Ovary (tissue), 9 donors: ENCODE measurements around the gene ANKRD53. TPM values are rescaled to one million over a fixed set of nuclear protein-coding genes. Genes with fewer than 3 reads are reported as not detected.

Experiments used
- DNase-seq, 5 donors: peaks; one replicate each; pipeline ENCODE4 v3.0.0-alpha.2; 2019 to 2020
- H3K27ac ChIP-seq, 2 donors: fragments of 200-600 bp; one replicate each; pipeline versions ENCODE4 v1.5.1 to v1.8.0; 2019 to 2022
- H3K27me3 ChIP-seq: fragments of 200-600 bp; one replicate; pipeline ENCODE4 v1.8.0; 2022
- H3K36me3 ChIP-seq: fragments of 200-600 bp; sonication (generic); one replicate; pipeline ENCODE4 v1.5.1; 2019
- H3K4me1 ChIP-seq: one replicate; pipeline ENCODE4 v1.8.1; 2013; ENCODE audit warnings: mild to moderate bottlenecking, moderate library complexity; ENCODE audit not compliant: insufficient read depth
- H3K4me3 ChIP-seq: fragments of 200-600 bp; sonication (generic); one replicate; pipeline ENCODE4 v1.5.1; 2017
- H3K9me3 ChIP-seq, 2 donors: fragments of 200-600 bp in 1 of 2; sonication (generic) in 1 of 2; one replicate each; pipeline versions ENCODE4 v1.5.1 to v1.8.1; 2013 to 2019; ENCODE audit warnings: mild to moderate bottlenecking in 1 of 2, moderate library complexity in 1 of 2
- EP300 ChIP-seq: sonication (generic); formaldehyde crosslinking; IDR thresholded peaks from one replicate; pipeline ENCODE4 v1.6.1; 2017; ENCODE audit warnings: antibody characterized with exemption
- POLR2A ChIP-seq: fragments of 450-650 bp; IDR thresholded peaks from one replicate; pipeline ENCODE4 v1.6.1; 2017; ENCODE audit warnings: antibody characterized with exemption, mild to moderate bottlenecking, moderate library complexity
- WGBS, 3 donors: extraction: QIAGEN DNeasy Blood & Tissue Kit in 1 of 3; methylation state at CpG; one replicate each; pipeline versions ENCODE4 v1.1.5 to v1.1.7; 2013 to 2017; 5-methylcytosine and 5-hydroxymethylcytosine counted together
- intact Hi-C, 4 donors: fragments of 100-400 bp; cut with DNase I; formaldehyde crosslinking; loops; one replicate each; pipeline versions ENCODE4 v1.11.0 to v1.15.1; 2022 to 2023
- polyA plus RNA-seq, 2 donors: library from polyadenylated mRNA; stranded (reverse); fragments of 200-250 nt in 1 of 2; fragments of 350-450 nt in 1 of 2; fragmentation: Illumina TruSeq in 1 of 2; extraction: RNeasy Lipid Tissue Mini Kit (QIAGEN cat#74804) in 1 of 2; gene quantifications; one replicate each; pipeline ENCODE4 v1.2.3, GENCODE V29; 2013 to 2014
- total RNA-seq, 7 donors: library from RNA; depleted of rRNA in 2 of 7; stranded (reverse); fragments of >200 nt in 2 of 7; fragmentation: NEBNext Ultra II Directional in 3 of 7; extraction: Animal tissue kit (Norgen Biotek cat#: 25700) in 3 of 7; gene quantifications; one replicate each; pipeline versions ENCODE4 v1.1.0 to v1.2.4, GENCODE V29; 2016 to 2023
- TF ChIP-seq, protein P1 (sequence below), 3 donors: fragments of 450-650 bp in 2 of 3; fragments of 200-600 bp in 1 of 3; IDR thresholded peaks; one replicate each; pipeline versions ENCODE4 v1.5.1 to v1.8.0; 2016 to 2022; ENCODE audit warnings: antibody characterized with exemption in 3 of 3, mild to moderate bottlenecking in 1 of 3
- donor health status: DM: no; HTN: no; CAD: no; lungs with moderate emphysema.
- donor health status: DM: no; HTN: no; CAD: no.
- donor health status: Bipolar disorder and iron deficiency.
- donor health status: DM: yes; HTN: yes; CAD: no.
- donor health status: DM: no; HTN: no; CAD: no.
- donor health status: DM: yes; HTN: yes; CAD: no.

Gene ANKRD53
- total and polyA plus RNA-seq, 9 donors = 2.0 to 8.3 (median 3.9) TPM

DNA sequence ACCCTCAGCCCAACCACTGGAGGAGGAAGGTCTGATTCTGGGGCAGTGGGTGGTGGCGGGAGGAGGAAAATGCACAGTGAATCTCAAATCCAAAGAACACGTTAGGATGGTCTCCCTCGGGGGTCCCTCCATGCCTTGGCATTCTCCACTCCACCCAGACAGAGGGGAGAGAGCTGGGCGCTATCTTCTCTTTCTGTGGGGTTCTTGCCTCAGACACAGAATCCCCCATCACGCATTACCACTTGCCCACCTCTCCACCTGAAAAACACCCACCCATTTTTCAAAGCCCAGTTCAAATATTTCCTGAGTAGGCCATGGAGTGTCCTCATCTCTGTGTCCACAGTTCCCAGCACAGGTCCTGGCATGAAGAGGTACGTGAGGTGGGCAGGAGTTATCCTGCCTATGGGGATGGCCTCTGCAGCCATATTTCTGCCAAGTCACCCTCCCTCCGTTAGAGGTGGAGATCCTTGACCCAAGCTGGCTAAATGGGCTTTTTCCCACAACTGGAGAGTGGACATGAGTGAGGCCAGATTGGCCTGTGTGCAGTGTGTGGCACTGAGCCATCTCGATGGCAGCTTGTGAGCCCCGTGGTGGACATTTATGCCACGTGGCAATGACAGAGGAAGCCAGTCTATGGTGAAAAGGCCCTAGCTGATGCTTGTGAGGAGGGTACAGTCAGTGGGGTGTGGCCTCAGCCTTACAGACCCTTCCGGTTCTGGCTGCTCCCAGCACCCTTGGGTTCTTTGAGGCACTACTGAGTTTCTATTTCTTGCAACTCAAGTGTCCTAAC is 25.7 kb downstream of the ANKRD53 start:
- Histone ChIP-seq H3K36me3 (no peaks in the 10 kb centered on the region), H3K4me1 (peaks cover 4% of the 10 kb centered on the region), H3K27ac (no peak overlapping the region), H3K9me3 (no peaks in the 10 kb centered on the region), H3K4me3 (no peak overlapping the region), H3K27me3 (no peaks in the 10 kb centered on the region)
- no peak for DNase-seq
- WGBS, 3 donors = 73 to 79% (median 74%) methylated on average over 11 of the region's 11 CpGs
- TF ChIP-seq, protein P1, sequence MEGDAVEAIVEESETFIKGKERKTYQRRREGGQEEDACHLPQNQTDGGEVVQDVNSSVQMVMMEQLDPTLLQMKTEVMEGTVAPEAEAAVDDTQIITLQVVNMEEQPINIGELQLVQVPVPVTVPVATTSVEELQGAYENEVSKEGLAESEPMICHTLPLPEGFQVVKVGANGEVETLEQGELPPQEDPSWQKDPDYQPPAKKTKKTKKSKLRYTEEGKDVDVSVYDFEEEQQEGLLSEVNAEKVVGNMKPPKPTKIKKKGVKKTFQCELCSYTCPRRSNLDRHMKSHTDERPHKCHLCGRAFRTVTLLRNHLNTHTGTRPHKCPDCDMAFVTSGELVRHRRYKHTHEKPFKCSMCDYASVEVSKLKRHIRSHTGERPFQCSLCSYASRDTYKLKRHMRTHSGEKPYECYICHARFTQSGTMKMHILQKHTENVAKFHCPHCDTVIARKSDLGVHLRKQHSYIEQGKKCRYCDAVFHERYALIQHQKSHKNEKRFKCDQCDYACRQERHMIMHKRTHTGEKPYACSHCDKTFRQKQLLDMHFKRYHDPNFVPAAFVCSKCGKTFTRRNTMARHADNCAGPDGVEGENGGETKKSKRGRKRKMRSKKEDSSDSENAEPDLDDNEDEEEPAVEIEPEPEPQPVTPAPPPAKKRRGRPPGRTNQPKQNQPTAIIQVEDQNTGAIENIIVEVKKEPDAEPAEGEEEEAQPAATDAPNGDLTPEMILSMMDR (IDR thresholded peaks at IDR 0.05) = no peak
- no peak for TF ChIP-seq EP300
- no peak for TF ChIP-seq POLR2A
- intact Hi-C loops = no loop called here

DNA sequence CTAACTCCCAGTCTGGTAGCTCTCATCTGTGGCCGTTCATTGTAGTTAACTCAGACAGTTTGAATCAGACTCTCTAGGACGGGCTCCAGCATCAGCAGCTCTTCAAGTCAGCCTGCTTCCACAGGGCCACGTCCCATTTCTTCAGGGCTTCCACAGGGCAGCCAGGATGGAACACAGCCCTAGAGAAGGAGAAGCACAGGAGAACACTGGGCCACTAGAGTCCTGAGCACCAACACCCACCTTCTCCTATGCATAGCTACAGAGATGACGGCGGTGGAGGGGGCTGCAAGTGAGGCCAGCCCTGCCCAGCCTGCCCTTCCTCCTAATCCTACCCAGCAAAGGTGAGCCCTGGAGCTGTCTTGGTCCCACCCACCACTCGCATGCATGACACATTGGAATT is 26.4 kb downstream of the ANKRD53 start:
- H3K27me3 ChIP-seq = no peaks in the 10 kb centered on the region
- H3K4me1 ChIP-seq = peaks cover 4% of the 10 kb centered on the region
- H3K4me3 ChIP-seq = no peak overlapping the region
- intact Hi-C loops = no loop called here
- H3K36me3 ChIP-seq = no peaks in the 10 kb centered on the region
- TF ChIP-seq, protein P1 (IDR thresholded peaks at IDR 0.05) = no peak
- TF ChIP-seq EP300 = no peak
- no peak for TF ChIP-seq POLR2A
- 80 to 87% (median 81%) methylated on average over 6 of the region's 6 CpGs for WGBS, 3 donors
- no peaks in the 10 kb centered on the region for H3K9me3 ChIP-seq
- H3K27ac ChIP-seq = no peak overlapping the region
- DNase-seq = peak in 1 of 5 donors; percentile 5

DNA sequence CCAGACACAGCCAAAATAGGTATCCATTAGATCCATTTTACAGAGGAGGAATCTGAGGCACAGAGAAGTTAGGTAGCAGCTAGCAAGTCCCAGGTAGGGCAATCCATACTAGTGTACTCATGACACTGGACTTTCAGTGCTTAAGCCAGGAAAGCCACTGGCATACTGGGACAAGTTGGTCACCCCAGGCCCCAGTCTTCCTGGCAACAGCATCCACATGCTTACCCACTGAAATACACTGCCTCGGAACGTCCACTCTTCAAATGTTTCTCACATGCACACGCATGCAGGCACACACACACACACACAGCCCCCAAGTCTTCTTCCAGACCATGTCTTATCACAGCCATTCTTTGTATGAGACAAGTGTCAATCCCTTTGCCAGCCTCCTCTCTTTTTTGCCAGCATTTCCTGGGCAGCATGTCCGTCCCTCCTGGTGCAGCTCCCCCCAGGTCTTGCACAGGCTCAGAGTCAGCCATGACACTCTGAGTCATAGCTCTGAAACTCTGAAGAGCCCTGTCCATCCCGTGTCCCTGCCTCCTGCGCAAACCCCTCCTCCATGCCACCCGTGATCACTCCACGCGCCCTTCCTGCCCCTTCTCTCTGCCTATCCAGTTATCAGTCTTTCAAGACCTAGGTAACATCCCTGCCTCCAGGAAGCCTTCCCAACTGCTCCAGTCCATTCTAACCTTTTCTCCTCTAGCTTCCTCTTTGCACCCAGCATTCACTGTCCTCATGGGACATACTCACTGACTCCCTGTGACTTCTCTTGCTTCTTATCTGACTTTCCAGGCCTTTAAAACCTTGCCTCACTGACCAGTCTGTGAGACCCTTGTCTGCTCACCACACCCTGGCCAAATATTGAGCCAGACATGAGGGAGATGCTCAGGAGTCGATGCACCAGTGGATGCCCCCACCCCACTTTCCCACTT is 27.1 kb downstream of the ANKRD53 start:
- intact Hi-C loops = no loop called here
- WGBS, 3 donors = 72 to 78% (median 74%) methylated on average over 10 of the region's 10 CpGs
- no peak overlapping the region for H3K27ac ChIP-seq
- peaks cover 4% of the 10 kb centered on the region for H3K4me1 ChIP-seq
- no peaks in the 10 kb centered on the region for H3K9me3 ChIP-seq
- DNase-seq = no peak
- H3K36me3 ChIP-seq = no peaks in the 10 kb centered on the region
- TF ChIP-seq POLR2A (no peak), EP300 (no peak)
- TF ChIP-seq, protein P1 (IDR thresholded peaks at IDR 0.05) = no peak
- H3K4me3 ChIP-seq = no peak overlapping the region
- no peaks in the 10 kb centered on the region for H3K27me3 ChIP-seq

DNA sequence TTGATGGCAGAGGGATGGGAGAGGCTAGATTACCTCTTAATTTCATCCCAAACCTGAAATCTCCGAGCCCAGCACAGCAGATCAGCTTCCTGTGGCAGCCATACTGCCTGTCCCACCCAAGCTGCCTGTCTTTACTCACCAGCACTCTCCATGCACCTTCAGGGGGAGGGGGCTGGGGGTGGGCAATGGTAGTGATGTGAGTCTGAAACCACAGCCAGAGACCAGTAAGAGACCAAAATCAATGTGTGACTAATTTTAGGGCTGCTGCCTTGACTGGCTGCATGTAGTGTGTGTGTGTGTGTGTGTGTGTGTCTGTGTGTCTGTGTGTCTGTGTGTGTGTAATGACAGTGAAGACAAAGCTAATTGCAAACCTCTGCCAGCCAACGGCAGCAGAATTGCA is 27.9 kb downstream of the ANKRD53 start:
- Histone ChIP-seq H3K36me3 (no peaks in the 10 kb centered on the region), H3K27me3 (no peaks in the 10 kb centered on the region), H3K4me3 (no peak overlapping the region), H3K27ac (no peak overlapping the region), H3K9me3 (no peaks in the 10 kb centered on the region), H3K4me1 (peaks cover under 1% of the 10 kb centered on the region)
- TF ChIP-seq POLR2A (no peak), EP300 (no peak)
- TF ChIP-seq, protein P1 (IDR thresholded peaks at IDR 0.05) = no peak
- intact Hi-C loops = no loop called here
- no peak for DNase-seq
- WGBS, 3 donors = 54 to 62% (median 59%) methylated on average over 2 of the region's 2 CpGs
